NCI-H2107 treated with DMSO at 0.1 percent for 48 hours (cell line): ENCODE data around the gene BMAL1.
"Not testable (repeated sequence)": the region's sequence is repeated elsewhere in the genome, so short reads cannot be mapped to it uniquely, and the experiment has no call there.

ENCODE experiments used
- DNase-seq: peaks from one replicate; lab custom pipeline; 2025; ENCODE audit not compliant: unreplicated experiment; lab: John Stamatoyannopoulos, UW

BMAL1 gene

DNA sequence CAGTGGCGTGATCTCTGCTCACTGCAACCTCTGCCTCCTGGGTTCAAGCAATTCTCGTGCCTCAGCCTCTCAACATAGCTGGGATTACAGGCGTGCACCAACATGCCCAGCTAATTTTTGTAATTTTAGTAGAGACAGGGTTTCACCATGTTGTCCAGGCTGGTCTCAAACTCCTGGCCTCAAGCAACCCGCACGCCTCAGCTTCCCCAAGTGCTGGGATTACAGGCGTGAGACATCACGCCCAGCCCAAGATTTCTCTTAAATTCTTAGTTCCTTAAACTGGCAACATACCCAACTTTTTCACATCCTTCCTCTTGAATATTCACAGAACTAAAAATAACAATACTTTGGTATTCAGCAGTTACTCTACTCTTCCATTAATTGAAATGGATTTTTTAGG is 159.2 kb downstream of the BMAL1 start:
- not testable (repeated sequence) for DNase-seq
